ENCODE measurements around the gene CSNK2A3.
"Not testable (repeated sequence)": the region's sequence is repeated elsewhere in the genome, so short reads cannot be mapped to it uniquely, and the experiment has no call there.

Gene CSNK2A3

GRCh38 chr11:11378184-11378940 lies 25.3 kb upstream of the CSNK2A3 start:
- DNase-seq, result no peak

GRCh38 chr11:11374358-11375148 lies 21.5 kb upstream of the CSNK2A3 start:
- DNase-seq, result no peak

GRCh38 chr11:11373934-11374333 lies 20.9 kb upstream of the CSNK2A3 start:
- DNase-seq, result no peak

GRCh38 chr11:11372461-11372860 lies 19.4 kb upstream of the CSNK2A3 start:
- DNase-seq, result no peak

GRCh38 chr11:11370962-11371303 lies 17.9 kb upstream of the CSNK2A3 start:
- DNase-seq, result no peak

- no peak for DNase-seq
Observed at GRCh38 chr11:11370255-11370961, 17.4 kb upstream of the CSNK2A3 start.

GRCh38 chr11:11366793-11367192 lies 13.7 kb upstream of the CSNK2A3 start:
- no peak for DNase-seq

GRCh38 chr11:11363674-11364073 lies 10.6 kb upstream of the CSNK2A3 start:
- no peak for DNase-seq

GRCh38 chr11:11359611-11360010 lies 6.6 kb upstream of the CSNK2A3 start:
- no peak for DNase-seq

- DNase-seq, result no peak
Observed at GRCh38 chr11:11356842-11357241, 3.8 kb upstream of the CSNK2A3 start.

GRCh38 chr11:11351851-11352250 lies 1.2 kb downstream of the CSNK2A3 start:
- DNase-seq, result not testable (repeated sequence)

GRCh38 chr11:11351042-11351586 lies 1.9 kb downstream of the CSNK2A3 start:
- DNase-seq, result no peak

- no peak for DNase-seq
Observed at GRCh38 chr11:11349870-11350337, 3.1 kb downstream of the CSNK2A3 start.

- DNase-seq, result no peak
Observed at GRCh38 chr11:11349106-11349825, 3.8 kb downstream of the CSNK2A3 start.

- no peak for DNase-seq
Observed at GRCh38 chr11:11348303-11348702, 4.7 kb downstream of the CSNK2A3 start.

- DNase-seq, result no peak
Observed at GRCh38 chr11:11347592-11347991, 5.5 kb downstream of the CSNK2A3 start.

GRCh38 chr11:11346303-11346702 lies 6.7 kb downstream of the CSNK2A3 start:
- DNase-seq, result no peak

- no peak for DNase-seq
Observed at GRCh38 chr11:11345099-11345498, 8.0 kb downstream of the CSNK2A3 start.

- DNase-seq, result no peak
Observed at GRCh38 chr11:11344045-11344444, 9.0 kb downstream of the CSNK2A3 start.

GRCh38 chr11:11338304-11338703 lies 14.7 kb downstream of the CSNK2A3 start:
- no peak for DNase-seq

- DNase-seq, result no peak
Observed at GRCh38 chr11:11336664-11337063, 16.4 kb downstream of the CSNK2A3 start.

- DNase-seq, result no peak
Observed at GRCh38 chr11:11335043-11335442, 18.0 kb downstream of the CSNK2A3 start.

GRCh38 chr11:11334607-11335006 lies 18.4 kb downstream of the CSNK2A3 start:
- no peak for DNase-seq
